Measurements from ENCODE around the gene TRHDE.

TRHDE gene

DNA sequence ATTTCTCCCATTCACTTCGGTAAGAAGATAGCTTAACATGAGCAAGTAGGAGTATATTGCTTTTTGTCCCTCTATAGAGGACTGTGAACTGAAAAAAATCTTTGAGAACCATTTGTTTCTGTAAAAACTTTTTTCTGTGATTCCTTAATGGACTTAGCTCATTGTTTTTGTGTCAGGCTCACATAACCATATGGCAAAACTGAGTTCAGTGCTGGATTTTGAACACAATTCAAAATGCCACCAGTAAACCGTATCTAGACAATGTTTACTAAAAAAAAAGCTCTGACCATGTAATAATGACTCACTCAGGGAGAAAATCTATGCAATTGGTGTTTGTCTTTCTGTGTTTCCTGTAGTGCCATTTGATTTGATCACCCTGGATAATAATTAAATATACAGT, 5.2 kb downstream of the TRHDE start (continued):
- TF ChIP-seq, protein P1, sequence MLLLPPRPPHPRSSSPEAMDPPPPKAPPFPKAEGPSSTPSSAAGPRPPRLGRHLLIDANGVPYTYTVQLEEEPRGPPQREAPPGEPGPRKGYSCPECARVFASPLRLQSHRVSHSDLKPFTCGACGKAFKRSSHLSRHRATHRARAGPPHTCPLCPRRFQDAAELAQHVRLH (tag by site-specific recombination; IDR thresholded peaks at IDR 0.05), result no peak
- TF ChIP-seq ZNF768 (tag by site-specific recombination; IDR thresholded peaks at IDR 0.05) (no peak), ZNF521 (tag by site-specific recombination; IDR thresholded peaks at IDR 0.05) (no peak)

DNA sequence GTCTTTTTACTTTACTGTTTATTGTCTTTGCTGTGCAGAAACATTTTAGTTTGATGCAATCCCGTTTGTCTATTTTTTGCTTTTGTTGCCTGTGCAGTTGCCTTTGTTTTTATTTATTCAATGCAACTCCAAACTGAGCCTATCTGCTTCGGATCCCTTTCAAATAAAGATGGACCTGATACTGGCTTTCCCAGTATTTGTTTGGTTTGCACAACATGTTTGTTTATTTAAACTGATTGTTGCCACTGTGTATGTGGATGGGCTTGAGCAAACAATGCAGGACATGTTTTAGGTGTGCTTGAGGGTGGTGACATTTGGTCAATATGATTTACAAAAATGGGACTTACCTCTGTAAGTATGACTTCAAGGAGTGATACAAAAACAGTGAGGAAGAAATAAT, 6.7 kb downstream of the TRHDE start:
- no peaks in the 10 kb centered on the region for H3K4me1 ChIP-seq (ENCODE audit: control insufficient read depth, insufficient read depth, low read length)
- POLR2A ChIA-PET, result no interaction called here
- no peaks in the 10 kb centered on the region for H3K9me3 ChIP-seq (ENCODE audit: control insufficient read depth, insufficient read depth, low read depth, low read length)
- H3K27ac ChIP-seq (ENCODE audit: extremely low read depth, low read depth, low read length), result no peak overlapping the region
- H3K36me3 ChIP-seq (ENCODE audit: control insufficient read depth in 2 of 2, insufficient read depth in 1 of 2, low read length in 2 of 2), result no peaks in the 10 kb centered on the region
- no peak for TF ChIP-seq YY1 (tag by site-specific recombination; IDR thresholded peaks at IDR 0.05)
- no peak for TF ChIP-seq ZNF571 (tag by site-specific recombination; IDR thresholded peaks at IDR 0.05)
- TF ChIP-seq, protein P2, sequence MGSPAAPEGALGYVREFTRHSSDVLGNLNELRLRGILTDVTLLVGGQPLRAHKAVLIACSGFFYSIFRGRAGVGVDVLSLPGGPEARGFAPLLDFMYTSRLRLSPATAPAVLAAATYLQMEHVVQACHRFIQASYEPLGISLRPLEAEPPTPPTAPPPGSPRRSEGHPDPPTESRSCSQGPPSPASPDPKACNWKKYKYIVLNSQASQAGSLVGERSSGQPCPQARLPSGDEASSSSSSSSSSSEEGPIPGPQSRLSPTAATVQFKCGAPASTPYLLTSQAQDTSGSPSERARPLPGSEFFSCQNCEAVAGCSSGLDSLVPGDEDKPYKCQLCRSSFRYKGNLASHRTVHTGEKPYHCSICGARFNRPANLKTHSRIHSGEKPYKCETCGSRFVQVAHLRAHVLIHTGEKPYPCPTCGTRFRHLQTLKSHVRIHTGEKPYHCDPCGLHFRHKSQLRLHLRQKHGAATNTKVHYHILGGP (tag by site-specific recombination; IDR thresholded peaks at IDR 0.05), result no peak
- no peak for TF ChIP-seq ZNF654 (tag by site-specific recombination; IDR thresholded peaks at IDR 0.05; ENCODE audit: low read depth)
- TF ChIP-seq ZNF529 (tag by site-specific recombination; IDR thresholded peaks at IDR 0.05; ENCODE audit: insufficient replicate concordance), result no peak
- no peak for TF ChIP-seq ZNF76 (tag by site-specific recombination; IDR thresholded peaks at IDR 0.05; ENCODE audit: borderline replicate concordance, low read depth)
- TF ChIP-seq, protein P3, sequence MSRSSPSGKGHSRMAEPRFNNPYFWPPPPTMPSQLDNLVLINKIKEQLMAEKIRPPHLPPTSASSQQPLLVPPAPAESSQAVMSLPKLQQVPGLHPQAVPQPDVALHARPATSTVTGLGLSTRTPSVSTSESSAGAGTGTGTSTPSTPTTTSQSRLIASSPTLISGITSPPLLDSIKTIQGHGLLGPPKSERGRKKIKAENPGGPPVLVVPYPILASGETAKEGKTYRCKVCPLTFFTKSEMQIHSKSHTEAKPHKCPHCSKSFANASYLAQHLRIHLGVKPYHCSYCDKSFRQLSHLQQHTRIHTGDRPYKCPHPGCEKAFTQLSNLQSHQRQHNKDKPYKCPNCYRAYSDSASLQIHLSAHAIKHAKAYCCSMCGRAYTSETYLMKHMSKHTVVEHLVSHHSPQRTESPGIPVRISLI (tag by site-specific recombination; IDR thresholded peaks at IDR 0.05), result no peak
- no peak for TF ChIP-seq ZNF133 (tag by site-specific recombination; IDR thresholded peaks at IDR 0.05)
- no peak for TF ChIP-seq GLIS2 (tag by site-specific recombination; IDR thresholded peaks at IDR 0.05)
- no peak for TF ChIP-seq ZNF416 (tag by site-specific recombination; IDR thresholded peaks at IDR 0.05)
- TF ChIP-seq ZNF514 (tag by site-specific recombination; IDR thresholded peaks at IDR 0.05), result no peak
- TF ChIP-seq ZNF335 (tag by site-specific recombination; conservative IDR thresholded peaks at IDR 0.05), result no peak
- no peak for TF ChIP-seq ZNF24 (tag by site-specific recombination; IDR thresholded peaks at IDR 0.05)
- TF ChIP-seq ZNF132 (tag by site-specific recombination; IDR thresholded peaks at IDR 0.05; ENCODE audit: borderline replicate concordance), result no peak
- TF ChIP-seq HOXA7 (CRISPR knock-in tag; IDR thresholded peaks at IDR 0.05; ENCODE audit: borderline replicate concordance), result no peak
- TF ChIP-seq EGR2 (tag by site-specific recombination; IDR thresholded peaks at IDR 0.05; ENCODE audit: low read depth), result no peak
- no peak for TF ChIP-seq ZNF776 (tag by site-specific recombination; IDR thresholded peaks at IDR 0.05; ENCODE audit: borderline replicate concordance)
- no peak overlapping the region for H3K4me3 ChIP-seq (ENCODE audit: low read depth, low read length)
- CTCF ChIA-PET, result no interaction called here

DNA sequence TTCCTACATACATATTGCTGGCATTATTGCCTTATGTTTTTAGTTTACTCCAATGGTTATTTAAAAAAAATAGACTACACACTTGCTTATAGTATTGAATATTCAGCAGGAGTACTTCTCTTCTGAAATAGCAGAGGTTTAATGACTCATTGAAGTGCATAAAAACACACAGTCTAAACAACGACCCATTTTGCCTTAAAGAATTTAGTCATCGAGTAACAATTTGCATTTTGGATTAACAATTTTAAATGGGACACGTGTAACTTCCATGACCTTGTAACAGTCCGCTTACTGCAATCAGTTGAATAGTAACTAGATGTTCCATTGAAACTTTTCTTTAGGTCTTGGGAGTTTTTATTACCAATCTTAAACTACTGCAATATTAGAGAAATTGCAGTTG, 9.0 kb downstream of the TRHDE start:
- POLR2A ChIA-PET, result no interaction called here
- Histone ChIP-seq H3K4me1 (ENCODE audit: control insufficient read depth, insufficient read depth, low read length) (no peaks in the 10 kb centered on the region), H3K36me3 (ENCODE audit: control insufficient read depth in 2 of 2, insufficient read depth in 1 of 2, low read length in 2 of 2) (no peaks in the 10 kb centered on the region), H3K4me3 (ENCODE audit: low read depth, low read length) (no peak overlapping the region), H3K27ac (ENCODE audit: extremely low read depth, low read depth, low read length) (no peak overlapping the region), H3K9me3 (ENCODE audit: control insufficient read depth, insufficient read depth, low read depth, low read length) (no peaks in the 10 kb centered on the region)
- CTCF ChIA-PET, result no interaction called here
- TF ChIP-seq, protein P4, sequence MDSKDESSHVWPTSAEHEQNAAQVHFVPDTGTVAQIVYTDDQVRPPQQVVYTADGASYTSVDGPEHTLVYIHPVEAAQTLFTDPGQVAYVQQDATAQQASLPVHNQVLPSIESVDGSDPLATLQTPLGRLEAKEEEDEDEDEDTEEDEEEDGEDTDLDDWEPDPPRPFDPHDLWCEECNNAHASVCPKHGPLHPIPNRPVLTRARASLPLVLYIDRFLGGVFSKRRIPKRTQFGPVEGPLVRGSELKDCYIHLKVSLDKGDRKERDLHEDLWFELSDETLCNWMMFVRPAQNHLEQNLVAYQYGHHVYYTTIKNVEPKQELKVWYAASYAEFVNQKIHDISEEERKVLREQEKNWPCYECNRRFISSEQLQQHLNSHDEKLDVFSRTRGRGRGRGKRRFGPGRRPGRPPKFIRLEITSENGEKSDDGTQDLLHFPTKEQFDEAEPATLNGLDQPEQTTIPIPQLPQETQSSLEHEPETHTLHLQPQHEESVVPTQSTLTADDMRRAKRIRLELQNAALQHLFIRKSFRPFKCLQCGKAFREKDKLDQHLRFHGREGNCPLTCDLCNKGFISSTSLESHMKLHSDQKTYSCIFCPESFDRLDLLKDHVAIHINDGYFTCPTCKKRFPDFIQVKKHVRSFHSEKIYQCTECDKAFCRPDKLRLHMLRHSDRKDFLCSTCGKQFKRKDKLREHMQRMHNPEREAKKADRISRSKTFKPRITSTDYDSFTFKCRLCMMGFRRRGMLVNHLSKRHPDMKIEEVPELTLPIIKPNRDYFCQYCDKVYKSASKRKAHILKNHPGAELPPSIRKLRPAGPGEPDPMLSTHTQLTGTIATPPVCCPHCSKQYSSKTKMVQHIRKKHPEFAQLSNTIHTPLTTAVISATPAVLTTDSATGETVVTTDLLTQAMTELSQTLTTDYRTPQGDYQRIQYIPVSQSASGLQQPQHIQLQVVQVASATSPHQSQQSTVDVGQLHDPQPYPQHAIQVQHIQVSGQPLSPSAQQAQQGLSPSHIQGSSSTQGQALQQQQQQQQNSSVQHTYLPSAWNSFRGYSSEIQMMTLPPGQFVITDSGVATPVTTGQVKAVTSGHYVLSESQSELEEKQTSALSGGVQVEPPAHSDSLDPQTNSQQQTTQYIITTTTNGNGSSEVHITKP (tag by site-specific recombination; IDR thresholded peaks at IDR 0.05), result no peak
- no peak for TF ChIP-seq ZFP37 (tag by site-specific recombination; IDR thresholded peaks at IDR 0.05)
- no peak for TF ChIP-seq ZNF600 (tag by site-specific recombination; IDR thresholded peaks at IDR 0.05)
- TF ChIP-seq ZNF707 (tag by site-specific recombination; IDR thresholded peaks at IDR 0.05), result no peak
- TF ChIP-seq ZNF621 (tag by site-specific recombination; IDR thresholded peaks at IDR 0.05), result no peak
- TF ChIP-seq WT1 (tag by site-specific recombination; IDR thresholded peaks at IDR 0.05), result no peak
- TF ChIP-seq ZNF211 (tag by site-specific recombination; IDR thresholded peaks at IDR 0.05; ENCODE audit: low read depth), result no peak
- TF ChIP-seq SALL2 (tag by site-specific recombination; IDR thresholded peaks at IDR 0.05; ENCODE audit: borderline replicate concordance), result no peak
- TF ChIP-seq, protein P5, sequence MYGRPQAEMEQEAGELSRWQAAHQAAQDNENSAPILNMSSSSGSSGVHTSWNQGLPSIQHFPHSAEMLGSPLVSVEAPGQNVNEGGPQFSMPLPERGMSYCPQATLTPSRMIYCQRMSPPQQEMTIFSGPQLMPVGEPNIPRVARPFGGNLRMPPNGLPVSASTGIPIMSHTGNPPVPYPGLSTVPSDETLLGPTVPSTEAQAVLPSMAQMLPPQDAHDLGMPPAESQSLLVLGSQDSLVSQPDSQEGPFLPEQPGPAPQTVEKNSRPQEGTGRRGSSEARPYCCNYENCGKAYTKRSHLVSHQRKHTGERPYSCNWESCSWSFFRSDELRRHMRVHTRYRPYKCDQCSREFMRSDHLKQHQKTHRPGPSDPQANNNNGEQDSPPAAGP (tag by site-specific recombination; IDR thresholded peaks at IDR 0.05), result no peak
